GM18507 (cell line): ENCODE measurements around the gene NFAT5.

ENCODE experiments used
- DNase-seq: peaks from one replicate; pipeline ENCODE4 v3.0.0; 2011; ENCODE audit warnings: low read depth; ENCODE audit not compliant: insufficient read length; ENCODE audit errors: extremely low spot score
- FAIRE-seq: peaks from 2 replicates; lab custom pipeline; 2011; peaks lifted over from hg19 to GRCh38; lab: Jason Lieb, UNC

NFAT5 gene

GRCh38 chr16:69589434-69590269, 23.9 kb downstream of the NFAT5 start:
- DNase-seq (no peak), FAIRE-seq (no peak)

- DNase-seq (no peak), FAIRE-seq (no peak)
Observed at GRCh38 chr16:69590590-69590989, 24.8 kb downstream of the NFAT5 start.

DNA sequence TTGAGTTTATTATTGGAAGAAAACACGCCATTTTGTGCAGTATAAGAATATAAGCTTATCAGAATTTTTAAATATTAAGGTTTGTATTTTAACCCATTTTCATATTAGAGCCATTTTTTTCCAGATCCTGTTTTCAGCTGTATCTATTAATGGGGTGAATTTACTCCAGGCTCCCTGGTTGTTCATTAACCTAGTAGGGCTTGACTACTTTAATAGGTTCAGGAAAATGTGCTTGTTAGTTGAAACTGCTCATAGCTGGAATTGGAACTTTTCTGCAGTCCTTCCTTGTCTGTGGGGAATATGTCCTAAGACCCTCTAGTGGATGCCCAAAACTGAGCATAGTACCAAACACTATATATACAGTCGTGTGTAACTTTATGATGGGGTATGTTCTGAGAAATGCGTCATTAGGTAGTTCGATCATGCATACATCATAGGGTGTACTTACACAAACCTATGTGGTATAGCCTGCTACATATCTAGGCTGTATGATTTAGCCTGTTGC, 28.0 kb downstream of the NFAT5 start:
- no peak for FAIRE-seq
- DNase-seq: no peak

- no peak for DNase-seq
- no peak for FAIRE-seq
Observed at GRCh38 chr16:69595127-69596036, 29.6 kb downstream of the NFAT5 start.

GRCh38 chr16:69596801-69597200, 31.0 kb downstream of the NFAT5 start:
- no peak for FAIRE-seq

DNA sequence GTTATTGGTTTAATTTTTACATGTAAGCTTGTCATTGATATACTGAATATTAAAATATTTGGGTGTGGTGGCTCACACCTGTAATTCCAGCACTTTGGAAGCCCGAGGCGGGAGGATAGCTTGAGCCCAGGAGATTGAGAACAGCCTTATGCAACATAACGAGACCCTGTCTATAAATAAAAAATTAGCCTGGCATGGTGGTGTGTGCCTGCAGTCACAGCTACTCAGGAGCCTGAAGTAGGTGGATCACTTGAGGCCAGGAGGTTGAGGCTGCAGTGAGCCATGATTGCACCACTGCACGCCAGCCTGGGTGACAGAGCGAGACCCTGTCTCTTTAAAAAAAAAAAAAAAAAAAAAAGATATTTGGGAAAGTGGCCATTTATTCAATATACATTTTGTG, 32.3 kb downstream of the NFAT5 start:
- DNase-seq (no peak), FAIRE-seq (no peak)

More at GRCh38 chr16:69596801-69597200, 31.0 kb downstream of the NFAT5 start:
- DNase-seq: no peak

DNA sequence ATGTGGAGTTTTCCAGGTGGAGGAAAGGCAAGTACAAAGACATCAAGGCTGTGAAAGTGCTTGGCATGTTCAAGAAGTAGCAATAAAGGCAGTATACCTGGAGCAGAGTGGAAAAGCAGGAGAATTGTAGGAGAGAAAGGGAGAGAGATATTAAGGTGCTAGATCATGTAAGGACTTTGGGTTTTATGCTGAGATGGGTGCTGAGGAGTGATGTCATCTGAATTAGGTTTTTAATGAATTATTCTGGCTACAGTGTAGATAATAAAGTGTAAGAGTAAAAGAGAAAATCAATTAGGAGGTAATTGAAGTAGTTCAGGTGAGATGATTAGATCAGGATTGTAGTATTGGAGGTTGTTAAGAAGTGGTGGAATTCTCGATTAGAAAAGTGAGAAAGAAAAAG, 34.0 kb downstream of the NFAT5 start:
- FAIRE-seq (no peak), DNase-seq (no peak)

GRCh38 chr16:69600202-69600601, 34.4 kb downstream of the NFAT5 start:
- DNase-seq (no peak), FAIRE-seq (no peak)

DNA sequence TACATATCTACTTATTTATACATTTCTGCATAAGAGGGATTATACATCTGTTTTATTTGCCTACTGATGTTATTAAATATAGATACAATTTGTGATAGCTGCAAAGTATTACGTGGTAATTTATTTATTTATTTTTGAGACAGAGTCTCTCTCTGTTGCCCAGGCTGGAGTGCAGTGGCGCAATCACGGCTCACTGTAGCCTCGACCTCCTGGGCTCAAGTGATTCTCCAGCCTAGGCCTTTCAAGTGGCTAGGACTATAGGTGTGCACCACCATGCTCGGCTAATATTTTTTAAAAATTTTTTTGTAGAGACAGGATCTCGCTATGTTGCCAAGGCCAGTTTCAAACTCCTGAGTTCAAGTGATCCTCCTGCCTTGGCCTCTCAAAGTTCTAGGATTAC, 35.5 kb downstream of the NFAT5 start:
- DNase-seq: no peak
- FAIRE-seq: no peak

GRCh38 chr16:69606985-69607384, 41.2 kb downstream of the NFAT5 start:
- no peak for FAIRE-seq
- no peak for DNase-seq

DNA sequence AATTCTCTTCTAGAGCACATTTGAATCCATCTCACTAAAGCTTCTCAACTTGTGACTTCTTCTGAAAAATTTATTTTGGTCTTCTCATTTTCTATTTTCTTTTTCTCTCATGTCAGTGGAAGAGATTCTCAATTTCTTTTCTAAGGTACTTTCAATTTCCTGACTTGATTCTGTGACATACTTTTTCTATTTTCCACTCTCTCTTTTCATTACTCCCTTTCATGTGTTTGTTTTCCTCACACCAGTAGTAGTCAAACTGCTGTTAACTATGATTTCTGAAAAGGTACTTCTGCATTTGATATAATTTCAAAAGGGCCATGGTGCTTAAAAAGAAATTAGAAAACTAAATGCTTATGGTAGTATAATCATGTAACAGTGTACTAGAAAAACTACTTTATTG, 41.9 kb downstream of the NFAT5 start:
- FAIRE-seq: peak; percentile 49
- no peak for DNase-seq

GRCh38 chr16:69610356-69610755, 44.6 kb downstream of the NFAT5 start:
- FAIRE-seq (no peak), DNase-seq (no peak)

DNA sequence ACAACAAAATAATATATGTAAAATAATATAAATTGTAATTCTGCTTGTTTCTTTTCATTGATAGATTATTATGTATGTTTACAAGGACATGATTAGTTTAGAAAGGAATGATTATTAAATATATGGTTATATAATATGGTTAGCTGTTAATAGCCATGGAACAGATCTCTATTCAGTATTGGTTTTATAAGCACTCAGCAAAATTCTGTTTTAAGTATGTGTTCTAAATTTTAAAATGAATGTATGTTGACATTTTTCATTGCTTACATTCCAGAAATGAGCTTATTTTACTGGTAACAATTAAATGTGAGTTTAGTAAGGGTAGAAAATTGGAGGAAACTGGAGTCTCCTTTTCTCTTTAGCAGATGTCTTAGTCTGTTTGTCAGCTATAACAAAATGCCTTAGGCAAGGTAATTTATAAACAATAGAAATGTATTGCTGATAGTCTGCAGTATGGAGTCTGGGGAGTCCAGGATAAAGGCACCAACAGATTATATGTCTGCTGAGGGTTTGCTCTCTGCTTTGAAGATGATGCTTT, 45.4 kb downstream of the NFAT5 start:
- DNase-seq: no peak

DNA sequence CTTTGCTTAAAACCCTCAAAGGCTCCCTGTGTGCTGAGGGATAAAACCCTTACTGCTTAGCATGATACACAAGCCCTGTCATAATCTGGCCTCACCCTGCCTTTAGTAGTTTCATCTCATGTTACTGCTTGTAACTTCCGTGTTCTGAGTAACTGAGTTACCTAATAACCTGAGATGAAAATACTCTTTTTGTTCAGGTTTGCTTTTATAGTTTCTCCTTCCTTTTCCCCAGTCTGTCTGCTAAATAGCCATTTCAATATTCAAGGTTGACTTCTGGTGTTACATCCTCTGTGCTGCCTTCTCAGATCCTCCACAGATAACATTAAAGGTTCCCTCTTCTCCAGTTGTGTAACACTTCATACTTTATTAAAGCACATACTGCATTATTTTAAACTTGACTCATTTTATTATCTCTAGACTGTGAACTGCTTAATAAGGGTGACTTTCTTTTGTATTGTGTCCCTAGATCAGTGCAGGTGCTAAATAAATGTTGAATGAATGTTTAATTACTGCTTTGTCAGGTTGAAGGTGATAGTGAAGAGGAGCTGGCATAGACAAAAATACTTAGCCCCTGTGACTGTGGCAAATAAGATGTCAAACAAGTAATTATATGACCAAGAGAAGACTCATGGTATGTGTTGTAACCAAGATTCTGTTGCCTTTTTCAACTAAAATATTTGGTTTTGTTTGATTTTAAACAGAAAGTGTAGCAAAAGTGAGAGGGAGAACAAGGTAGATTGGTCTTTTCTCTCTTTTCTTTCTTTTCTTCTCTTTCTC, 47.8 kb downstream of the NFAT5 start:
- peak; percentile 74 for FAIRE-seq

More for the DNA sequence above, 45.4 kb downstream of the NFAT5 start:
- FAIRE-seq: no peak

DNA sequence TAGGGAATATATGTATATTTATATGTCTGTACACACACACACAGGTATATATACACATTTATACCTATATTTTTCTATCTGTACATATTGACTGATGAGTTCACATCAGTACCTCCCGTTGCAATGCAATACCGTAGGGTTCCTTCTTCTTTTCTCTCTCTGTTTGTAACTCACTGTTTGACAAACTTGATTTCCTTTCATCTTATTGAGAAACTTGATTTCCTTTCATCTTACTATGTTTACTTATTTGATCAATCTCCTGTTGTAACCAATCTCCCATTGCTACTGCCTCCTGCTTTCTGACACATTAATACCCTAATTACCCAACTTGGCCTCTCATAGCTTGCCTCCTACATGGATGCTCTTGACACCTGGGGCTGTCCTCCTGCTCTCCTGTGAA, 49.8 kb downstream of the NFAT5 start:
- no peak for FAIRE-seq

More for the DNA sequence above, 47.8 kb downstream of the NFAT5 start:
- DNase-seq: peak; percentile 18

DNA sequence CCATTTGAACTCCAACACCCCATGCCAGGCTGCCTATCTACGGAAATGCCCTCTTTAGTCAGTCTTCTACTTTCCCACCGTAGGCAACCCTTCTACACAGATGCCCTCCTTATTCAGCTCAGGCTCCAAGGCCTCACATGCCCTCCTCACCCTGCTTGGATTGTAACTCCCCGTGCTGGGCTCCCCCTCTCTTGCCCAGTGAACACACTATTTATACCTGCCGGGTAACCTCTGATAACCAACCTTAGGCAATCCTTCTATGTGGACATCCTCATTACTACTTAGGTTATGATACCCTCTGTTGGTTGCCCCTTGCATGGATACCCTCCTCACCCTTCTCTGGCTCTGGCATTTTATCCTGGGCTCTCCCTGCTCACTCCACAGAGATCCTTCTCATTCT, 50.3 kb downstream of the NFAT5 start:
- FAIRE-seq: no peak

More for the DNA sequence above, 49.8 kb downstream of the NFAT5 start:
- DNase-seq: no peak

GRCh38 chr16:69618307-69618706, 52.5 kb downstream of the NFAT5 start:
- DNase-seq (no peak), FAIRE-seq (no peak)

More for the DNA sequence above, 50.3 kb downstream of the NFAT5 start:
- DNase-seq: no peak

DNA sequence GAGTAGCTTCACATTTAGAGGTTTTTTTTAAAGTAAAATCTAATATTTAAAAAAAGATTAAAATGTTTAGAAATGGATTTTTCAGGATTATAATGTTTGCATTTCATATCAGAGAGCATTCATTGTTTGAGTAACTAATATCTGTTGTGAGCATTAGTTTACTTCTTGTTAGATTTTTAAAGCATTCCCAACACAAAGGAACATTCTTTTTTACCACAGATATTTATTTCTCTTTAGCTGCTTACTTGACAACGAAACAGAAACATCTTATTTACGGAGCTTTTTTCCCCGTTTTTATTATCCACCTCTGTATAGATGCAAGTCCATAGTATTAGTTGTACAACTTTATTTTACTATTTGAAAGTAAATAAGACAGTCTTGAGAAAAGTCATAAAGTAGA, 53.0 kb downstream of the NFAT5 start:
- no peak for FAIRE-seq
- DNase-seq: no peak

DNA sequence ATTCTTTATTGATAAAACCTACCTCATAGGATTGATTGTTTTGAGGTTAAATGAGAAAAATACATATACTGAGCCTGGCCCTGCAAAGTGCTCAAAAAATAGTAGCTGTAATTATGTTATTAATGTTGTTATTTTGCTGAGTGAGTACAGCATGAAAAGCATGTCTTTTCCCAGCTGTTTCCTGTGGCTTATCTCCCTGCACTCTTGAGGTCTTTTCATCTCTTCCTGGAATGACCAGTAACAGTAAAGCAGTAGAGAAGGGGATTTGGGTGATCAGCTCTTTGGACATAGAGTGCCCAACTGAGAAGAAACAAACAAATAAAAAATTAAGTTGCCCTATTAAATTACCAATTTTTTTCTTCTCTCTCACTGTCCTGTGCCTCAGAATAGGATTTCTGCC, 53.7 kb downstream of the NFAT5 start:
- FAIRE-seq (no peak), DNase-seq (no peak)
